Ishikawa (cell line): ENCODE data around the gene CHMP6.

Source experiments
- CEBPB ChIP-seq: IDR thresholded peaks from 2 replicates; pipeline ENCODE4 v1.6.1; 2012
- CREB1 ChIP-seq: IDR thresholded peaks from 2 replicates; pipeline ENCODE4 v1.6.1; 2012; ENCODE audit warnings: low read depth
- EGR1 ChIP-seq: IDR thresholded peaks from 2 replicates; pipeline ENCODE4 v1.6.1; 2012
- EP300 ChIP-seq: IDR thresholded peaks from 2 replicates; pipeline ENCODE4 v1.6.1; 2012; ENCODE audit warnings: borderline replicate concordance
- FOXM1 ChIP-seq: IDR thresholded peaks from 2 replicates; pipeline ENCODE4 v1.6.1; 2012; ENCODE audit warnings: low read depth, borderline replicate concordance
- NFIC ChIP-seq: IDR thresholded peaks from 2 replicates; pipeline ENCODE4 v1.6.1; 2012
- RAD21 ChIP-seq: IDR thresholded peaks from 2 replicates; pipeline ENCODE4 v1.6.1; 2012; ENCODE audit warnings: low read depth
- TAF1 ChIP-seq: IDR thresholded peaks from 2 replicates; pipeline ENCODE4 v1.6.1; 2012; ENCODE audit warnings: low read depth, mild to moderate bottlenecking
- TCF12 ChIP-seq: IDR thresholded peaks from 2 replicates; pipeline ENCODE4 v1.6.1; 2012; ENCODE audit warnings: low read depth
- TEAD4 ChIP-seq: IDR thresholded peaks from 2 replicates; pipeline ENCODE4 v1.6.1; 2012
- YY1 ChIP-seq: IDR thresholded peaks from 2 replicates; pipeline ENCODE4 v1.6.1; 2012; ENCODE audit warnings: low read depth
- ZBTB7A ChIP-seq: IDR thresholded peaks from 2 replicates; pipeline ENCODE4 v1.6.1; 2012; ENCODE audit warnings: low read depth
- TF ChIP-seq, protein P1 (sequence below): IDR thresholded peaks from 2 replicates; pipeline ENCODE4 v1.6.1; 2012
- TF ChIP-seq, protein P2 (sequence below): IDR thresholded peaks from 2 replicates; pipeline ENCODE4 v1.6.1; 2012
- TF ChIP-seq, protein P3 (sequence below): IDR thresholded peaks from 2 replicates; pipeline ENCODE4 v1.6.1; 2012; ENCODE audit warnings: low read depth, mild to moderate bottlenecking

Gene CHMP6

DNA sequence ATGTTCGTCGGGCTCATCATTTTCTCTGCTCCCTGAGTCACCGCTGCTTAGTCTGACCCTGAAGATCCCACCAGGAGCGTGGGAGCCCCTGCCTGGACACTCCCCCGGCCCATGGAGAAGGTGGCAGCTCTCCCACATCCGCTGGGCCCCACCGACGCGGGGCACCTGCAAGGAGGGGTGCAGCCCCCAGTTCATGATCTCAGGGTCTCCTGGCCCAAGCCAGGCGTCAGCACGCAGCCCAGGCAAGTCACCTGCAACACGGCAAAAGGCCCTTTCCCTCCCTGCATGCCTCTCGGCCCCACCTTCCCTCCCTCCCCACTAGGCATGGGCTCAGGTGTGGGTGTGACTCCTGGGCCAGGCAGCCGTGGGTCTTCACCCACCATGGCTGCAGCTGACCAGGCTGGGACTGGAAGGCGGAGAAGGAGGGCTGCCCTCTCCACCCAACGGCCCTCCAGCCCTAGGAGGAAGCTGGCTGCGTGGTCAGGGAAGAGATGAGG lies 9.7 kb upstream of the CHMP6 start:
- TF ChIP-seq TCF12 = no peak
- TF ChIP-seq, protein P1, sequence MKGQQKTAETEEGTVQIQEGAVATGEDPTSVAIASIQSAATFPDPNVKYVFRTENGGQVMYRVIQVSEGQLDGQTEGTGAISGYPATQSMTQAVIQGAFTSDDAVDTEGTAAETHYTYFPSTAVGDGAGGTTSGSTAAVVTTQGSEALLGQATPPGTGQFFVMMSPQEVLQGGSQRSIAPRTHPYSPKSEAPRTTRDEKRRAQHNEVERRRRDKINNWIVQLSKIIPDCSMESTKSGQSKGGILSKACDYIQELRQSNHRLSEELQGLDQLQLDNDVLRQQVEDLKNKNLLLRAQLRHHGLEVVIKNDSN = no peak
- no peak for TF ChIP-seq NFIC
- TF ChIP-seq, protein P2, sequence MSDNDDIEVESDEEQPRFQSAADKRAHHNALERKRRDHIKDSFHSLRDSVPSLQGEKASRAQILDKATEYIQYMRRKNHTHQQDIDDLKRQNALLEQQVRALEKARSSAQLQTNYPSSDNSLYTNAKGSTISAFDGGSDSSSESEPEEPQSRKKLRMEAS = no peak
- no peak for TF ChIP-seq CEBPB
- no peak for TF ChIP-seq EGR1

DNA sequence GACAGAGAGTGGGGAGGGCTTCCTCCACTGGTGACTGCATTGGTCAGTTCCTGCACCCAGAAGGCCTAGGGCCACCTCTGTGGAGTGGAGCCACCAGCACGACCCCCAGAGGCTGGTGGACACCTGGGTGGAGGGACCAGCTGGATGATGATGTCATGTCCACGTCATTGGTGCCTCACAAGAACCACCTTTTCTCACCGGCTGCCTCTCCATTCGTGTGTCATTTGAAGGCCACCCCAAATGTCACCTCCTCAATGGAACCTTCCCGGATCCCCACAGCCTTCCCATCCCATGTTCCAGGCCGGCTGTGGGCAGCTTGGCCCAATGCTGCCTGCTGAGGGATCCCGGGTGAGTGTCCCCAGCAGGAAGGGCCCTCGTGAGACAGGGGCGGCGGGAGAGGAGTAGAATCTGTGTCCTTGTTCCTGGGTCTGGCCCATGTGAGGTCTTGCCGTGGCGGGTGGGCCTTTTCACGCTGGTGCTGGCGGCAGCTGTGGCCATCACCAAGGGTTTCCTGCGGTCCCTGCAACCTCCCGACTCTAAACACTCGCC lies 9.1 kb upstream of the CHMP6 start:
- TF ChIP-seq EGR1 (no peak), ZBTB7A (no peak)
- TF ChIP-seq, protein P3, sequence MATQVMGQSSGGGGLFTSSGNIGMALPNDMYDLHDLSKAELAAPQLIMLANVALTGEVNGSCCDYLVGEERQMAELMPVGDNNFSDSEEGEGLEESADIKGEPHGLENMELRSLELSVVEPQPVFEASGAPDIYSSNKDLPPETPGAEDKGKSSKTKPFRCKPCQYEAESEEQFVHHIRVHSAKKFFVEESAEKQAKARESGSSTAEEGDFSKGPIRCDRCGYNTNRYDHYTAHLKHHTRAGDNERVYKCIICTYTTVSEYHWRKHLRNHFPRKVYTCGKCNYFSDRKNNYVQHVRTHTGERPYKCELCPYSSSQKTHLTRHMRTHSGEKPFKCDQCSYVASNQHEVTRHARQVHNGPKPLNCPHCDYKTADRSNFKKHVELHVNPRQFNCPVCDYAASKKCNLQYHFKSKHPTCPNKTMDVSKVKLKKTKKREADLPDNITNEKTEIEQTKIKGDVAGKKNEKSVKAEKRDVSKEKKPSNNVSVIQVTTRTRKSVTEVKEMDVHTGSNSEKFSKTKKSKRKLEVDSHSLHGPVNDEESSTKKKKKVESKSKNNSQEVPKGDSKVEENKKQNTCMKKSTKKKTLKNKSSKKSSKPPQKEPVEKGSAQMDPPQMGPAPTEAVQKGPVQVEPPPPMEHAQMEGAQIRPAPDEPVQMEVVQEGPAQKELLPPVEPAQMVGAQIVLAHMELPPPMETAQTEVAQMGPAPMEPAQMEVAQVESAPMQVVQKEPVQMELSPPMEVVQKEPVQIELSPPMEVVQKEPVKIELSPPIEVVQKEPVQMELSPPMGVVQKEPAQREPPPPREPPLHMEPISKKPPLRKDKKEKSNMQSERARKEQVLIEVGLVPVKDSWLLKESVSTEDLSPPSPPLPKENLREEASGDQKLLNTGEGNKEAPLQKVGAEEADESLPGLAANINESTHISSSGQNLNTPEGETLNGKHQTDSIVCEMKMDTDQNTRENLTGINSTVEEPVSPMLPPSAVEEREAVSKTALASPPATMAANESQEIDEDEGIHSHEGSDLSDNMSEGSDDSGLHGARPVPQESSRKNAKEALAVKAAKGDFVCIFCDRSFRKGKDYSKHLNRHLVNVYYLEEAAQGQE = no peak

DNA sequence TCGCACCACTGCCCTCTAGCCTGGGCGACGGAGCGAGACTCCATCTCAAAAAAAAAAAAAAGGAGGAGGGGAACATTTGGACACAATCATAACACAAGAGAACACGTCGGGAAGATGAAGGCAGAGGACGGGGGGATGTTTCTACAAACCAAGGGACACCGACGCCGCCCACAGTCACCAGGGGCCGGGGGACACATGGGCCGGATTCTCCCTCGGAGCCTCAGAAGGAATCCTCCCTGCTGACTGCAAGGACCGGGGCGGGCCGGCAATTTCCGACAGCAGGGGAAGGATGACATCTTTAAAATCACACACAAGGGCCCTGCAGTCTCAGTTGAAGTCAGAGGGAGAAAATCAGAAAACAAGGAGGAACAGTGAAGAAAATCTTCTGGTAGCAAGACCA lies 8.1 kb upstream of the CHMP6 start:
- TF ChIP-seq, protein P2 = no peak
- no peak for TF ChIP-seq TCF12
- no peak for TF ChIP-seq FOXM1
- TF ChIP-seq TEAD4 = no peak
- TF ChIP-seq CEBPB = no peak
- TF ChIP-seq, protein P1 = no peak
- no peak for TF ChIP-seq RAD21
- TF ChIP-seq ZBTB7A = no peak
- TF ChIP-seq, protein P3 = no peak
- no peak for TF ChIP-seq CREB1
- TF ChIP-seq TAF1 = no peak
- no peak for TF ChIP-seq EP300
- no peak for TF ChIP-seq EGR1
- no peak for TF ChIP-seq YY1
- TF ChIP-seq NFIC = no peak

DNA sequence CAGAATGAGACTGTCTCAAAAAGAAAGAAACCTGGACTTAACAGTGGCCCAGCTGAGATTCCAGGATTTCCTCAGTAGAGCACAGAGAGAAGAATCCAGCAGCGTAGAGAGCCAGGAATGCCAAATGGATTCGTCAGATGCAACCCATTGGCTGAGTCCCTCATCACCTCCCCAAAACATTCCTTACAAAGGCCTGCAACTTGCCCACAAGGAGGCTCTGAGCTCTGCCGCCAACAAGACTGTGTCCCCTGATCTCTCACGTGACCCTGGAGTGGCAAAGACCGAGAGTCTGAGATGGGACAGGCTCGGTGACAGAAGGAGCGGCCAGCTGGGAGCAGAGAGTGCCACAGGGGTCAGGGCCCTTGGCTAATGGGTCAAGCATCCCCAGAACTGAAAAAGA lies 6.9 kb upstream of the CHMP6 start:
- TF ChIP-seq, protein P2 = no peak
- TF ChIP-seq EP300 (no peak), YY1 (no peak), TCF12 (no peak), FOXM1 (no peak), EGR1 (no peak), TAF1 (no peak), ZBTB7A (no peak), CEBPB (no peak)
- TF ChIP-seq, protein P1 = no peak

DNA sequence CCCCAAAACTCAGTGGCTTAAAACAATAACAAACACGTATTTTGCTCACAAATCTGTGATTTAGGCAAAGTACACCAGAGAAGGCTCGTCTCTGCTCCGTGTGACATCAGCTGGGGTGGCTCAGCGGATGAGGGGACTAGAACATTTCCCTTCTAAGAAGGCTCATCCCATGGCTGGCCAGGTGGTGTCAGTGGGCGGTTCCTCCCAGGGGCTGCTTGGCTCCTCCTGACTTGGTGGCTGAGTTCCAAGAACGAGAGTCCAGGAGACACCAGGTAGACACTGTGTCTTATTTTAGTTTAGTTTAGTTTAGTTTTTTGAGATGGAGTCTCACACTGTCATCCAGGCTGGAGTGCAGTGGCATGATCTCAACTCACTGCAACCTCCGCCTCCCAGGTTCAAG lies 5.6 kb upstream of the CHMP6 start:
- no peak for TF ChIP-seq TEAD4
- no peak for TF ChIP-seq TCF12
- TF ChIP-seq CEBPB = no peak
- no peak for TF ChIP-seq YY1
- TF ChIP-seq, protein P1 = no peak
- no peak for TF ChIP-seq EP300
- no peak for TF ChIP-seq NFIC
- TF ChIP-seq CREB1 = no peak
- TF ChIP-seq, protein P3 = no peak
